Tibial artery (tissue), 4 donors: ENCODE data around the gene CCNQ.

Experiments used
- DNase-seq, 2 donors: peaks; one replicate each; pipeline ENCODE4 v3.0.0-alpha.2; 2019
- H3K27ac ChIP-seq, 2 donors: fragments of 200-600 bp; sonication (generic) in 1 of 2; 1 replicate in 1 of 2; 2 replicates in 1 of 2; pipeline ENCODE4 v1.5.1; 2018 to 2019; ENCODE audit warnings: mild to moderate bottlenecking in 1 of 2
- H3K27me3 ChIP-seq, 2 donors: fragments of 200-600 bp; sonication (generic) in 1 of 2; one replicate each; pipeline versions ENCODE4 v1.5.1 to v1.6.0; 2016 to 2019
- H3K36me3 ChIP-seq, 3 donors: fragments of 200-600 bp; sonication (generic) in 2 of 3; one replicate each; pipeline ENCODE4 v1.5.1; 2016 to 2019; ENCODE audit warnings: mild to moderate bottlenecking in 2 of 3
- H3K4me1 ChIP-seq, 4 donors: fragments of 200-600 bp; sonication (generic) in 2 of 4; 1 replicate in 3 of 4; 2 replicates in 1 of 4; pipeline ENCODE4 v1.5.1; 2016 to 2019
- H3K4me3 ChIP-seq, 2 donors: fragments of 200-600 bp; sonication (generic) in 1 of 2; 1 replicate in 1 of 2; 2 replicates in 1 of 2; pipeline ENCODE4 v1.5.1; 2018 to 2019; ENCODE audit warnings: mild to moderate bottlenecking in 2 of 2
- H3K9me3 ChIP-seq, 3 donors: fragments of 200-600 bp; sonication (generic) in 1 of 3; one replicate each; pipeline ENCODE4 v1.5.1; 2016 to 2019
- CTCF ChIP-seq, 2 experiments: fragments of 200-600 bp in 1 of 2; fragments of 450-650 bp in 1 of 2; IDR thresholded peaks; one replicate each; pipeline ENCODE4 v1.5.1; 2017 to 2019; ENCODE audit warnings: antibody characterized with exemption in 2 of 2, mild to moderate bottlenecking in 1 of 2, moderate library complexity in 1 of 2
- intact Hi-C: fragments of 100-400 bp; cut with DNase I; formaldehyde crosslinking; loops from one replicate; pipeline ENCODE4 v1.15.0; 2023; ENCODE audit warnings: low total_unique reads

The CCNQ gene

GRCh38 chrX:153621949-153622598, 23.1 kb upstream of the CCNQ start:
- H3K4me3 ChIP-seq = no peak overlapping the region
- no peak overlapping the region for H3K27ac ChIP-seq
- no peaks in the 10 kb centered on the region for H3K9me3 ChIP-seq
- no peaks in the 10 kb centered on the region for H3K4me1 ChIP-seq
- no peaks in the 10 kb centered on the region for H3K36me3 ChIP-seq
- no peak for TF ChIP-seq CTCF (IDR thresholded peaks at IDR 0.05)
- H3K27me3 ChIP-seq = peaks cover 0 to 10% of the 10 kb centered on the region in 2 donors
- DNase-seq = no peak
- intact Hi-C loops = no loop called here

- DNase-seq = no peak
- Histone ChIP-seq H3K27me3 (peaks cover 0 to 10% of the 10 kb centered on the region in 2 donors), H3K9me3 (no peaks in the 10 kb centered on the region)
These were observed 21.6 kb upstream of the CCNQ start for GRCh38 chrX:153620576-153620975.

GRCh38 chrX:153614818-153615217, 15.9 kb upstream of the CCNQ start:
- no peak overlapping the region for H3K4me3 ChIP-seq
- DNase-seq = no peak
- no peaks in the 10 kb centered on the region for H3K27me3 ChIP-seq
- H3K9me3 ChIP-seq = no peaks in the 10 kb centered on the region
- intact Hi-C loops = no loop called here
- no peaks in the 10 kb centered on the region for H3K36me3 ChIP-seq
- peaks cover 0 to 13% (median 9%) of the 10 kb centered on the region in 4 donors for H3K4me1 ChIP-seq
- H3K27ac ChIP-seq = no peak overlapping the region
- no peak for TF ChIP-seq CTCF (IDR thresholded peaks at IDR 0.05)

More at GRCh38 chrX:153620576-153620975, 21.6 kb upstream of the CCNQ start:
- no peaks in the 10 kb centered on the region for H3K36me3 ChIP-seq
- H3K4me3 ChIP-seq = no peak overlapping the region
- H3K27ac ChIP-seq = no peak overlapping the region
- TF ChIP-seq CTCF (IDR thresholded peaks at IDR 0.05) = no peak
- no peaks in the 10 kb centered on the region for H3K4me1 ChIP-seq
- intact Hi-C loops = no loop called here

- H3K9me3 ChIP-seq = no peaks in the 10 kb centered on the region
- no peak overlapping the region for H3K27ac ChIP-seq
- no peak for DNase-seq
- no peak for TF ChIP-seq CTCF (IDR thresholded peaks at IDR 0.05)
- no peaks in the 10 kb centered on the region for H3K27me3 ChIP-seq
- H3K4me3 ChIP-seq = no peak overlapping the region
- no peaks in the 10 kb centered on the region for H3K36me3 ChIP-seq
- peaks cover 0 to 17% (median 12%) of the 10 kb centered on the region in 4 donors for H3K4me1 ChIP-seq
- intact Hi-C loops = no loop called here
These were observed 13.5 kb upstream of the CCNQ start for GRCh38 chrX:153612413-153612812.

- Histone ChIP-seq H3K9me3 (no peaks in the 10 kb centered on the region), H3K27me3 (no peaks in the 10 kb centered on the region), H3K4me3 (no peak overlapping the region), H3K36me3 (no peaks in the 10 kb centered on the region), H3K4me1 (peaks cover 0 to 17% (median 12%) of the 10 kb centered on the region in 4 donors), H3K27ac (peak overlapping the region in 1 of 2 donors; percentile 41)
- TF ChIP-seq CTCF (IDR thresholded peaks at IDR 0.05) = no peak
- intact Hi-C loops = no loop called here
- no peak for DNase-seq
These were observed 12.6 kb upstream of the CCNQ start for GRCh38 chrX:153611298-153612095.
